Suprapubic skin (tissue), 3 donors: ENCODE results near the gene UNC5B.

Source experiments
- CTCF ChIP-seq, 2 donors: fragments of 200-600 bp in 1 of 2; fragments of 450-650 bp in 1 of 2; sonication (generic) in 1 of 2; IDR thresholded peaks; one replicate each; pipeline ENCODE4 v1.5.1; 2016 to 2019; ENCODE audit warnings: antibody characterized with exemption in 2 of 2, mild to moderate bottlenecking in 1 of 2, moderate library complexity in 1 of 2
- EP300 ChIP-seq: sonication (generic); formaldehyde crosslinking; IDR thresholded peaks from one replicate; pipeline ENCODE4 v1.6.1; 2017; ENCODE audit warnings: antibody characterized with exemption

- TF ChIP-seq CTCF (IDR thresholded peaks at IDR 0.05) (no peak), EP300 (no peak)
Observed at GRCh38 chr10:71248210-71248609, 35.8 kb downstream of the UNC5B start.
